Activated CD8-positive, alpha-beta T cell treated with anti-CD3 and anti-CD28 coated beads, Interleukin-2, amount 10 ng/mL, durations not matched to agents 7 days and 5 days (primary cell): Measurements from ENCODE around the gene ATP5F1E. TPM values are rescaled to one million over a fixed set of nuclear protein-coding genes. Genes with fewer than 3 reads are reported as not detected.
"Not testable (repeated sequence)": the region's sequence is repeated elsewhere in the genome, so short reads cannot be mapped to it uniquely, and the experiment has no call there.

ENCODE experiments used
- ATAC-seq: fragments of 150-1000 bp; cut with Tn5 transposase; one replicate; pipeline ENCODE4 v1.10.0; 2021; ENCODE audit warnings: moderate library complexity
- CTCF ChIA-PET: fragments of 350-600 bp; sonication (Branson Sonifier 250); formaldehyde crosslinking; loops from one replicate; lab custom pipeline; 2021; ENCODE audit warnings: antibody characterized with exemption; lab: Charles Lee
- POLR2A ChIA-PET: fragments of 350-600 bp; sonication (Branson Sonifier 250); formaldehyde crosslinking; loops from one replicate; lab custom pipeline; 2021; ENCODE audit warnings: antibody characterized with exemption; lab: Charles Lee
- DNase-seq: peaks from one replicate; pipeline ENCODE4 v3.0.0-alpha.2; 2020
- H3K27ac Mint-ChIP-seq: one replicate; pipeline ENCODE4 v1.8.0; 2021; ENCODE audit warnings: mild to moderate bottlenecking, mixed read lengths
- H3K27me3 Mint-ChIP-seq: one replicate; pipeline ENCODE4 v1.8.0; 2021; ENCODE audit warnings: low read depth, mixed read lengths
- H3K36me3 Mint-ChIP-seq: one replicate; pipeline ENCODE4 v1.8.0; 2021; ENCODE audit warnings: low read depth, mixed read lengths
- H3K4me1 Mint-ChIP-seq: one replicate; pipeline ENCODE4 v1.8.0; 2021; ENCODE audit warnings: low read depth, mixed read lengths
- H3K4me3 Mint-ChIP-seq: one replicate; pipeline ENCODE4 v1.8.0; 2021; ENCODE audit warnings: mild to moderate bottlenecking, mixed read lengths
- H3K9me3 Mint-ChIP-seq: one replicate; pipeline ENCODE4 v1.8.0; 2022; ENCODE audit warnings: mixed read lengths; ENCODE audit not compliant: insufficient read depth
- total RNA-seq, 2 experiments: library from RNA; stranded (reverse); gene quantifications; one replicate each; pipeline ENCODE4 v1.2.3, GENCODE V29; 2021

The ATP5F1E gene
- total RNA-seq, 2 experiments from 2014 or later: 97.8 to 98.8 TPM

- ChIA-PET POLR2A (no interaction called here), CTCF (no interaction called here)
- no peak for DNase-seq
- no peaks in the 10 kb centered on the region for H3K27me3 Mint-ChIP-seq
- H3K27ac Mint-ChIP-seq: no peak overlapping the region
- H3K9me3 Mint-ChIP-seq: no peaks in the 10 kb centered on the region
- H3K4me1 Mint-ChIP-seq: peaks cover 15% of the 10 kb centered on the region
- no peak overlapping the region for H3K4me3 Mint-ChIP-seq
- H3K36me3 Mint-ChIP-seq: peaks cover 60% of the 10 kb centered on the region
- ATAC-seq: no peak
These were observed 44.2 kb downstream of the ATP5F1E start for GRCh38 chr20:58987790-58988564.

- Mint-ChIP-seq H3K27ac (peak overlapping the region; percentile 13), H3K9me3 (no peaks in the 10 kb centered on the region), H3K27me3 (no peaks in the 10 kb centered on the region), H3K36me3 (peaks cover 59% of the 10 kb centered on the region), H3K4me3 (no peak overlapping the region), H3K4me1 (peaks cover 23% of the 10 kb centered on the region)
- ChIA-PET CTCF (no interaction called here), POLR2A (no interaction called here)
- no peak for DNase-seq
- ATAC-seq: no peak
These were observed 45.1 kb downstream of the ATP5F1E start for GRCh38 chr20:58986968-58987517.

GRCh38 chr20:58986286-58986967 is 45.7 kb downstream of the ATP5F1E start:
- Mint-ChIP-seq H3K27ac (peak overlapping the region; percentile 13), H3K4me1 (peaks cover 27% of the 10 kb centered on the region), H3K36me3 (peaks cover 54% of the 10 kb centered on the region), H3K9me3 (no peaks in the 10 kb centered on the region), H3K4me3 (no peak overlapping the region), H3K27me3 (no peaks in the 10 kb centered on the region)
- POLR2A ChIA-PET: no interaction called here
- ATAC-seq (no peak), DNase-seq (no peak)
- CTCF ChIA-PET: no interaction called here

GRCh38 chr20:58985656-58986055 is 46.5 kb downstream of the ATP5F1E start:
- H3K4me1 Mint-ChIP-seq: peaks cover 27% of the 10 kb centered on the region
- H3K4me3 Mint-ChIP-seq: no peak overlapping the region
- H3K27ac Mint-ChIP-seq: peak overlapping the region; percentile 21
- DNase-seq (no peak), ATAC-seq (no peak)
- ChIA-PET CTCF (no interaction called here), POLR2A (no interaction called here)
- peaks cover 48% of the 10 kb centered on the region for H3K36me3 Mint-ChIP-seq
- no peaks in the 10 kb centered on the region for H3K9me3 Mint-ChIP-seq
- H3K27me3 Mint-ChIP-seq: no peaks in the 10 kb centered on the region

GRCh38 chr20:58984691-58985090 is 47.4 kb downstream of the ATP5F1E start:
- DNase-seq (no peak), ATAC-seq (no peak)
- ChIA-PET CTCF (no interaction called here), POLR2A (interaction anchor here (1.3 kb wide), 1 partner anchor 9 kb away, joined by 4 read pairs; no protein-coding TSS in a partner anchor)
- Mint-ChIP-seq H3K36me3 (peaks cover 43% of the 10 kb centered on the region), H3K9me3 (no peaks in the 10 kb centered on the region), H3K27me3 (no peaks in the 10 kb centered on the region), H3K4me1 (peaks cover 27% of the 10 kb centered on the region), H3K27ac (peak overlapping the region; percentile 23), H3K4me3 (no peak overlapping the region)

- Mint-ChIP-seq H3K27ac (peak overlapping the region; percentile 22), H3K4me3 (peak overlapping the region; percentile 93), H3K36me3 (peaks cover 31% of the 10 kb centered on the region), H3K4me1 (peaks cover 27% of the 10 kb centered on the region)
- not testable (repeated sequence) for H3K27me3 Mint-ChIP-seq, DNase-seq, ATAC-seq, H3K9me3 Mint-ChIP-seq
- ChIA-PET POLR2A (interaction anchor here (0.6 to 2.0 kb wide), 5 partner anchors 9 to 165 kb away, joined by 3 to 10 read pairs (median 3); partner anchors contain the start of gene ATP5F1E), CTCF (interaction anchor here (0.7 to 1.4 kb wide), 4 partner anchors 11 to 614 kb away, joined by 3 to 6 read pairs (median 3); no protein-coding TSS in a partner anchor)
These were observed 49.0 kb downstream of the ATP5F1E start for GRCh38 chr20:58983115-58983468.

- Mint-ChIP-seq H3K27ac (peak overlapping the region; percentile 87), H3K27me3 (peaks cover 7% of the 10 kb centered on the region), H3K36me3 (peaks cover 26% of the 10 kb centered on the region), H3K4me1 (peaks cover 27% of the 10 kb centered on the region), H3K9me3 (no peaks in the 10 kb centered on the region), H3K4me3 (peak overlapping the region; percentile 93)
- ChIA-PET POLR2A (interaction anchor here (0.6 to 2.0 kb wide), 8 partner anchors 10 to 667 kb away, joined by 3 to 10 read pairs (median 3); partner anchors contain the start of gene ATP5F1E), CTCF (interaction anchor here (1.0 to 1.4 kb wide), 5 partner anchors 8 to 115 kb away, joined by 3 to 6 read pairs (median 3); no protein-coding TSS in a partner anchor)
- ATAC-seq (no peak), DNase-seq (peak; percentile 41)
These were observed 49.6 kb downstream of the ATP5F1E start for GRCh38 chr20:58982406-58983114.

- CTCF ChIA-PET: interaction anchor here (0.6 to 1.4 kb wide), 5 partner anchors 8 to 115 kb away, joined by 3 to 6 read pairs (median 3); no protein-coding TSS in a partner anchor
- H3K4me3 Mint-ChIP-seq: peak overlapping the region; percentile 93
- peaks cover 18% of the 10 kb centered on the region for H3K36me3 Mint-ChIP-seq
- no peaks in the 10 kb centered on the region for H3K9me3 Mint-ChIP-seq
- ATAC-seq: peak; percentile 8
- H3K27ac Mint-ChIP-seq: peak overlapping the region; percentile 87
- DNase-seq: peak; percentile 32
- POLR2A ChIA-PET: interaction anchor here (0.6 to 2.0 kb wide), 9 partner anchors 10 to 667 kb away, joined by 3 to 10 read pairs (median 3); partner anchors contain the start of gene ATP5F1E
- peaks cover 9% of the 10 kb centered on the region for H3K27me3 Mint-ChIP-seq
- peaks cover 27% of the 10 kb centered on the region for H3K4me1 Mint-ChIP-seq
These were observed 50.3 kb downstream of the ATP5F1E start for GRCh38 chr20:58981628-58982364.

GRCh38 chr20:58980711-58981627 is 51.2 kb downstream of the ATP5F1E start, which contains the start of gene NELFCD:
NELFCD (plus strand) TSS chr20:58981256; CDS start chr20:58981310, 54 bp downstream.
- peak; percentile 90 for DNase-seq
- CTCF ChIA-PET: interaction anchor here (0.6 to 1.4 kb wide), 3 partner anchors 9 to 83 kb away, joined by 3 read pairs; no protein-coding TSS in a partner anchor
- H3K9me3 Mint-ChIP-seq: no peaks in the 10 kb centered on the region
- peaks cover 14% of the 10 kb centered on the region for H3K36me3 Mint-ChIP-seq
- peak within 1 kb of the TSS; percentile 93 for H3K4me3 Mint-ChIP-seq
- H3K4me1 Mint-ChIP-seq: peaks cover 27% of the 10 kb centered on the region
- H3K27ac Mint-ChIP-seq: peak within 1 kb of the TSS; percentile 87
- ATAC-seq: peak; percentile 89
- H3K27me3 Mint-ChIP-seq: peaks cover 9% of the 10 kb centered on the region
- POLR2A ChIA-PET: interaction anchor here (0.7 to 2.0 kb wide), 7 partner anchors 11 to 599 kb away, joined by 3 to 10 read pairs (median 4); partner anchors contain the start of gene ATP5F1E
